Calu3 (cell line): ENCODE measurements around the gene MRPL36. TPM values are rescaled to one million over a fixed set of nuclear protein-coding genes. Genes with fewer than 3 reads are reported as not detected.

Experiments
- BruUV-seq: library from RNA; stranded (reverse); fragments of 400-500 nt; replicated peaks from 2 replicates; lab custom pipeline; 2021; lab: Mats Ljungman, UMichigan
- CTCF ChIA-PET: fragments of 300-600 bp; sonication (Branson Sonifier 250); formaldehyde crosslinking; loops from one replicate; lab custom pipeline; 2022; ENCODE audit warnings: antibody characterized with exemption; lab: Charles Lee
- DNase-seq: peaks from one replicate; pipeline ENCODE4 v3.0.0; 2022
- H3K27ac Mint-ChIP-seq: one replicate; pipeline ENCODE4 v1.8.0; 2022; ENCODE audit warnings: mixed read lengths; ENCODE audit not compliant: unreplicated experiment
- H3K27me3 Mint-ChIP-seq: one replicate; pipeline ENCODE4 v1.8.0; 2022; ENCODE audit warnings: mixed read lengths; ENCODE audit not compliant: unreplicated experiment
- H3K36me3 Mint-ChIP-seq: one replicate; pipeline ENCODE4 v1.8.0; 2022; ENCODE audit warnings: mild to moderate bottlenecking, moderate library complexity, mixed read lengths; ENCODE audit not compliant: insufficient read depth, unreplicated experiment
- H3K4me1 Mint-ChIP-seq: one replicate; pipeline ENCODE4 v1.8.0; 2022; ENCODE audit warnings: mild to moderate bottlenecking, low read depth, mixed read lengths; ENCODE audit not compliant: unreplicated experiment
- H3K4me3 Mint-ChIP-seq: one replicate; pipeline ENCODE4 v1.8.0; 2022; ENCODE audit warnings: mild to moderate bottlenecking, low read depth, moderate library complexity, mixed read lengths; ENCODE audit not compliant: unreplicated experiment
- H3K9me3 Mint-ChIP-seq: one replicate; pipeline ENCODE4 v1.8.0; 2022; ENCODE audit warnings: low read depth, mixed read lengths; ENCODE audit not compliant: unreplicated experiment
- intact Hi-C: fragments of 100-400 bp; cut with micrococcal nuclease; formaldehyde crosslinking; loops from one replicate; pipeline ENCODE4 v1.10.0; 2022; ENCODE audit not compliant: unreplicated experiment
- total RNA-seq: library from RNA; stranded (reverse); gene quantifications from 2 replicates; pipeline ENCODE4 v1.2.3, GENCODE V29; 2022
- TF ChIP-seq, protein P1 (sequence below): fragments of 200-600 bp; IDR thresholded peaks from one replicate; pipeline ENCODE4 v1.8.0; 2022; ENCODE audit warnings: antibody characterized with exemption; ENCODE audit not compliant: unreplicated experiment

MRPL36 gene
- total RNA-seq, 1 experiment from 2014 or later, result 55.5 TPM

DNA sequence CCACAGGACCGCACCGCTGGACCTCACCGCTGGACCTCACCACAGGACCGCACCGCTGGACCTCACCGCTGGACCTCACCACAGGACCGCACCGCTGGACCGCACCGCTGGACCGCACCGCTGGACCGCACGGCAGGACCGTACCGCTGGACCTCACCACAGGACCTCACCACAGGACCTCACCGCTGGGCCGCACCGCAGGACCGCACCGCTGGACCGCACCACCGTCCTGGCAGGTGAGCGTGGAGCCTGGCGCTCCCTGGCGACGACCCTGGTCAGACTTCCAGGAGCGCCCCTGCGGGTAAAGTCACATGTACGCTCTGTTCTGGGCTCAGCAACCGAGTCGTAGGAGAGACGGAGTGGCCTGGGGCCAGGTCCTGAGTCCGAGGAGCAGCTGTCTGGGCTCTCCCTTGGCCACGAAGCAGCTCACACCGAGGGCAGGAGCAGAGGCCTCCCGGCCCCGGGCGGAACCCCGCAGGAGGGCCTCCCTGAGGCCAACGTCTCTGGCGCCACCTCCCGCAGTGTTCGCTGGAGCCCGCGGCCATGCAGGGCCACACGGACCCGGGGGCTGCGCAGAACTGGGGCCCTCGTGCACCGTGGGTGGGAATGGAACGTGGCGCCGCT lies 30.5 kb downstream of the MRPL36 start:
- Mint-ChIP-seq H3K36me3 (no peaks in the 10 kb centered on the region), H3K27me3 (peaks cover 14% of the 10 kb centered on the region), H3K27ac (no peak overlapping the region), H3K4me3 (no peak overlapping the region), H3K9me3 (no peaks in the 10 kb centered on the region), H3K4me1 (no peaks in the 10 kb centered on the region)
- TF ChIP-seq, protein P1, sequence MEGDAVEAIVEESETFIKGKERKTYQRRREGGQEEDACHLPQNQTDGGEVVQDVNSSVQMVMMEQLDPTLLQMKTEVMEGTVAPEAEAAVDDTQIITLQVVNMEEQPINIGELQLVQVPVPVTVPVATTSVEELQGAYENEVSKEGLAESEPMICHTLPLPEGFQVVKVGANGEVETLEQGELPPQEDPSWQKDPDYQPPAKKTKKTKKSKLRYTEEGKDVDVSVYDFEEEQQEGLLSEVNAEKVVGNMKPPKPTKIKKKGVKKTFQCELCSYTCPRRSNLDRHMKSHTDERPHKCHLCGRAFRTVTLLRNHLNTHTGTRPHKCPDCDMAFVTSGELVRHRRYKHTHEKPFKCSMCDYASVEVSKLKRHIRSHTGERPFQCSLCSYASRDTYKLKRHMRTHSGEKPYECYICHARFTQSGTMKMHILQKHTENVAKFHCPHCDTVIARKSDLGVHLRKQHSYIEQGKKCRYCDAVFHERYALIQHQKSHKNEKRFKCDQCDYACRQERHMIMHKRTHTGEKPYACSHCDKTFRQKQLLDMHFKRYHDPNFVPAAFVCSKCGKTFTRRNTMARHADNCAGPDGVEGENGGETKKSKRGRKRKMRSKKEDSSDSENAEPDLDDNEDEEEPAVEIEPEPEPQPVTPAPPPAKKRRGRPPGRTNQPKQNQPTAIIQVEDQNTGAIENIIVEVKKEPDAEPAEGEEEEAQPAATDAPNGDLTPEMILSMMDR, result no peak
- intact Hi-C loops, result no loop called here
- BruUV-seq, result no TSS peak
- CTCF ChIA-PET, result no interaction called here
- DNase-seq, result no peak

DNA sequence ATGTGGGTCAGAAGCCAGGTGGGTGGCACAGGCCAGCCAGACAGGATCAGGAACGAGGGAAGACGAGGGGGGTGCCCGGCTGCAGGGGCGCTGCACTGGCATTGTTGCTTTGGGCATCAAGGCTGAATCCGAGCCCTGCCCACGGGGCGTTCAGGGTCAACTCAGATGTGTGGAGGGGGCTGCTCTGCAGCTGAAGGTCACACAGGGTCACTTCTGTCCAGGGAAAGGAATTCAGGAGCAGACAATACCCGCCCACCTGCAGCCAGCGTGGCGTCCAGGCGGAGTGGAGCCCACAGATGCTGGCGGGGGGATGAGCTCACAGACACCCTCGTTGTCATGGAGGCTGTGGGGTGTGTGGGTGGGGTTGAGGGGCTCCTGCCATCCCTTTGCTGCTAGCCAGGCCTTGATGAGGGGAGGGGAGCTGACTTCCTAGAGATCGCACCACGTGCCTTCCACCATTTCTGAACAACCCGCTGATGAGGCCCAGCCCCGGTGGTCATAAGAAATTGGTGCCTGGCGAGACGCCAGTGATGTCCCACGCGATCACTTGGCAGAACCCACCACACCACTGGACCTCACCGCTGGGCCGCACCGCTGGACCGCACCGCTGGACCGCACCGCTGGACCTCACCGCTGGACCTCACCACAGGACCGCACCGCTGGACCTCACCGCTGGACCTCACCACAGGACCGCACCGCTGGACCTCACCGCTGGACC lies 31.2 kb downstream of the MRPL36 start:
- TF ChIP-seq, protein P1, result no peak
- CTCF ChIA-PET, result no interaction called here
- intact Hi-C loops, result no loop called here
- Mint-ChIP-seq H3K9me3 (no peaks in the 10 kb centered on the region), H3K4me1 (no peaks in the 10 kb centered on the region), H3K36me3 (no peaks in the 10 kb centered on the region), H3K27ac (no peak overlapping the region), H3K27me3 (peaks cover 14% of the 10 kb centered on the region), H3K4me3 (no peak overlapping the region)
- no peak for DNase-seq
- BruUV-seq, result no TSS peak

DNA sequence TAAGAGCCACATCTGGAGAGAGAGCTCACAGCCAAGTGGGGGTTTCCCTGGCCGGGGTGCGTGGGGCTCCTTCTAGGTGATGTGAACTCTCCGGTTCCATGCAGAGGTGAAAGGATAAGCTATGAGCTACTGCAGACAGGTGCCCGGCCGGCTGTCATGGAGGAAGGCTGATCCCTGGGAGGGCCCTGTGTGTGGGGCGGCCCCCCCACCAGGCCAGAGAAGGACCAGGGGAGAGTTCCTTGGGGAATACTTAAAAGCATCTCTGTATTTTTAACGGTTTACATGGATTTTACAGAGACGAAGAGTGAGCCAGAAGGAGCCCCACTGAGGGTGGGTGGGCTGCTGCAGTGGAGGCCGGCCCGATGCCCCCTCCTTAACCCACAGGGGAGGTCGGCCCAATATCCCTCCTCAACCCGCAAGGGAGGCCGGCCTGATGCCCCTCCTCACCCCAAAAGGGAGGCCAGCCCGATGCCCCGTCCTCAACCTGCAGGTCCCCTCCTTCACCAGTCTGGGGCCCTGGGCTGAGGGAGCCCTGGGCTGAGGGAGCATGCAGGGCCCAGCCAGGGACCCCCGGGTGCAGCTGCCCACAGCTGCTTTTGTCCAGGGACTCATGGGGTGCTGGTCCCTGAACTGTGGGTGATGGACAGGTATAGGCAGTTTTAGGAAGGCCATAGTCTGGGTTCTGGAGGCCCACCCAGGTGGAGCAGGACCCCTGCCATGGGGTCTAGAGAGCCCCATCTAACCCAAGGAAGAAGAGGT lies 31.9 kb downstream of the MRPL36 start:
- TF ChIP-seq, protein P1, result no peak
- Mint-ChIP-seq H3K27me3 (peaks cover 14% of the 10 kb centered on the region), H3K4me3 (no peak overlapping the region), H3K36me3 (no peaks in the 10 kb centered on the region), H3K4me1 (no peaks in the 10 kb centered on the region), H3K9me3 (no peaks in the 10 kb centered on the region), H3K27ac (no peak overlapping the region)
- no peak for DNase-seq
- CTCF ChIA-PET, result no interaction called here
- intact Hi-C loops, result no loop called here
- BruUV-seq, result no TSS peak

DNA sequence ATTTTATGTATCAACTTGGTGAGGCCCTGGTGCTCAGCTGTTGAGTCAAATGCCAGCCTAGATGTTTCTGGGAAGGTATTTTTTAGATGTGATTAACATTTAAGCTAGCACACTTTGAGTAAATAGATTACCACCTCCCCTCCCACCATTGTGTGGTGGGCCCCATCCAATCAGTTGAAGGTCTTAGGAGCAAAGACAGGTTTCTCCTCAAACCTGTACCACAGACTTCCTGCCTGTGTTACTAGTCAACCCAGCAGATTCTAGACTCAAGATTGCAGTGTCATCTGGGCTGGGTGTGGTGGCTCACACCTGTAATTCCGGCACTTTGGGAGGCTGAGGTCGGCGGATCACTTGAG lies 33.8 kb downstream of the MRPL36 start:
- Mint-ChIP-seq H3K4me3 (no peak overlapping the region), H3K27ac (no peak overlapping the region), H3K4me1 (no peaks in the 10 kb centered on the region), H3K36me3 (no peaks in the 10 kb centered on the region), H3K27me3 (peaks cover 7% of the 10 kb centered on the region), H3K9me3 (no peaks in the 10 kb centered on the region)
- no peak for DNase-seq
- BruUV-seq, result no TSS peak
- CTCF ChIA-PET, result no interaction called here
- intact Hi-C loops, result no loop called here
- TF ChIP-seq, protein P1, result no peak
